Measurements from ENCODE around the gene PDIK1L. TPM values are rescaled to one million over a fixed set of nuclear protein-coding genes. Genes with fewer than 3 reads are reported as not detected.

PDIK1L gene
- total and polyA plus RNA-seq, 2 of the 8 experiments (the other 6 are each of a cell fraction or from before 2014, with no cell fraction given): 0.95 to 4.5 TPM

- Histone ChIP-seq H2BK5ac (ENCODE audit: low read depth, low read length) (0 out of 2 replicates have a peak within 1 kb of the TSS, but pooled peaks have one; percentile 71), H2BK20ac (ENCODE audit: low read length) (no peak within 1 kb of the TSS), H4K8ac (ENCODE audit: extremely low read depth, insufficient read depth, low read length) (peak within 1 kb of the TSS; percentile 97), H4K91ac (replicated peaks; ENCODE audit: insufficient read length, low read length) (peak within 1 kb of the TSS; percentile 69), H3K79me2 (ENCODE audit: control insufficient read depth in 1 of 2, insufficient read depth in 2 of 2, low read length in 2 of 2) (peaks cover 0 to 8% of the 10 kb centered on the region in 2 experiments; a peak in 2 of 4 replicates), H3K4me2 (ENCODE audit: insufficient read depth in 1 of 2, low read depth in 2 of 2, low read length in 2 of 2) (peak within 1 kb of the TSS; percentile 77 to 96), H3K4me1 (replicated peaks in 1 of 4; ENCODE audit: control insufficient read depth in 3 of 4, insufficient read depth in 4 of 4, low read length in 3 of 4) (peaks cover 5 to 18% (median 13%) of the 10 kb centered on the region in 4 experiments), H2BK15ac (ENCODE audit: low read length) (peak within 1 kb of the TSS; percentile 88; the same call in 1 of the 2 replicates), H2BK12ac (ENCODE audit: low read depth, low read length) (no peak within 1 kb of the TSS), H3K79me1 (ENCODE audit: low read depth, low read length) (peaks cover 4% of the 10 kb centered on the region; the same call in 1 of the 2 replicates), H3K18ac (ENCODE audit: extremely low read depth, low read length) (peak within 1 kb of the TSS; percentile 71), H3K27ac (ENCODE audit: low read depth, low read length) (peak within 1 kb of the TSS; percentile 23; the same call in 1 of the 2 replicates), H2AK5ac (ENCODE audit: low read depth, low read length) (no peak within 1 kb of the TSS), H3K36me3 (ENCODE audit: control insufficient read depth in 2 of 4, insufficient read depth in 4 of 4, low read length in 3 of 4) (no peaks in the 10 kb centered on the region; a peak in 1 of 8 replicates), H2AFZ (ENCODE audit: low read length) (no peak within 1 kb of the TSS; the same call in 1 of the 2 replicates), H2BK120ac (replicated peaks; ENCODE audit: low read depth, low read length) (no peak within 1 kb of the TSS), H4K5ac (ENCODE audit: insufficient read length, low read depth, low read length) (peak within 1 kb of the TSS; percentile 73), H3K9ac (replicated peaks in 1 of 4; ENCODE audit: extremely low read depth in 1 of 4, low read depth in 3 of 4, low read length in 3 of 4) (peak within 1 kb of the TSS; percentile 60 to 84 (median 74)), H3K4ac (replicated peaks; ENCODE audit: insufficient read length, low read depth, low read length) (no peak within 1 kb of the TSS), H3K4me3 (ENCODE audit: extremely low read depth in 1 of 4, insufficient read depth in 2 of 4, low read depth in 3 of 4, low read length in 4 of 4) (peak within 1 kb of the TSS; percentile 71 to 79 (median 74)), H3K27me3 (replicated peaks in 1 of 4; ENCODE audit: control insufficient read depth in 3 of 4, extremely low read depth in 1 of 4, insufficient read depth in 3 of 4, low read length in 3 of 4) (peaks cover 0 to 11% (median 6%) of the 10 kb centered on the region in 4 experiments; a peak in 6 of 7 replicates), H3K23ac (ENCODE audit: insufficient read length) (no peak within 1 kb of the TSS), H3K23me2 (ENCODE audit: low read depth, low read length) (peaks cover 6% of the 10 kb centered on the region), H3K14ac (ENCODE audit: insufficient read length) (no peak within 1 kb of the TSS), H3K56ac (replicated peaks; ENCODE audit: insufficient read length, low read depth, low read length) (peak within 1 kb of the TSS; percentile 35), H4K20me1 (replicated peaks in 1 of 2; ENCODE audit: control insufficient read depth in 1 of 2, insufficient read depth in 2 of 2, low read length in 2 of 2) (peaks cover 0 to 4% of the 10 kb centered on the region in 2 experiments), H3K9me3 (ENCODE audit: insufficient read depth in 2 of 2, low read depth in 1 of 2, low read length in 1 of 2) (no peaks in the 10 kb centered on the region)
- POLR2A ChIA-PET (ENCODE audit: partially characterized antibody): interaction anchor here (0.9 to 2.9 kb wide), 9 partner anchors 8 to 64 kb away, joined by 3 to 6 read pairs (median 4); partner anchors contain the start of genes CATSPER4, CEP85 and CNKSR1
- FAIRE-seq (no peak), DNase-seq (ENCODE audit: low read depth in 1 of 2, low spot score in 2 of 2) (peak; percentile 78 to 96)
- 4% methylated on average over 60 of the region's 76 CpGs; no CpG with 5 or more reads in 1 of the 2 experiments for WGBS, 2 experiments (ENCODE audit: extremely low coverage in 1 of 2, insufficient coverage in 1 of 2, insufficient read length in 1 of 2, insufficient replicate concordance in 2 of 2, low coverage in 1 of 2, low lambda C conversion rate in 2 of 2, missing lambda C conversion rate in 1 of 2)
- CTCF ChIA-PET (ENCODE audit: partially characterized antibody): interaction anchor here (0.6 to 16.2 kb wide), 23 partner anchors 10 to 247 kb away, joined by 3 to 159 read pairs (median 5); partner anchors contain the start of genes CATSPER4, CEP85, FAM110D and PDIK1L
- TF ChIP-seq CTBP2 (IDR thresholded peaks at IDR 0.05; ENCODE audit: borderline replicate concordance, insufficient read depth, insufficient read length, low read length) (no peak), CBX8 (IDR thresholded peaks at IDR 0.05; ENCODE audit: borderline replicate concordance, low read depth, low read length) (no peak), ASH2L (IDR thresholded peaks at IDR 0.05; ENCODE audit: low read length) (peak; percentile 92), TEAD4 (IDR thresholded peaks at IDR 0.05; ENCODE audit: low read depth, low read length) (no peak)
These were observed 58.2 kb downstream of the PDIK1L start, which contains the start of gene ZNF593 for GRCh38 chr1:26169669-26170471. TSS of gene ZNF593 (plus strand) at chr1:26169908. CDS start at chr1:26169984, 76 bp downstream.
